HUES64 (cell line): ENCODE results near the gene RSPH6A.
"Not testable (repeated sequence)": the region's sequence is repeated elsewhere in the genome, so short reads cannot be mapped to it uniquely, and the experiment has no call there.

Source experiments
- H3K27ac ChIP-seq: 2 replicates; pipeline ENCODE4 v1.7.0; 2013; ENCODE audit warnings: low read depth, low read length, inconsistent platforms
- H3K27me3 ChIP-seq: 2 replicates; pipeline ENCODE4 v1.6.1; 2013; ENCODE audit warnings: mild to moderate bottlenecking, low read length; ENCODE audit not compliant: insufficient read depth
- H3K36me3 ChIP-seq: 2 replicates; pipeline ENCODE4 v1.6.1; 2013; ENCODE audit warnings: mild to moderate bottlenecking, low read length; ENCODE audit not compliant: insufficient read depth
- H3K4me1 ChIP-seq: 2 replicates; pipeline ENCODE4 v1.6.1; 2013; ENCODE audit warnings: mild to moderate bottlenecking, low read length, moderate library complexity; ENCODE audit not compliant: insufficient read depth
- H3K4me3 ChIP-seq: 2 replicates; pipeline ENCODE4 v1.5.1; 2013; ENCODE audit warnings: mild to moderate bottlenecking, low read length, moderate library complexity
- H3K9ac ChIP-seq: 2 replicates; pipeline ENCODE4 v1.6.1; 2013; ENCODE audit warnings: mild to moderate bottlenecking, low read depth, low read length
- H3K9me3 ChIP-seq: 2 replicates; pipeline ENCODE4 v1.6.1; 2013; ENCODE audit warnings: low read depth, low read length; ENCODE audit not compliant: insufficient read depth
- WGBS: fragments of 150-250, 120-280 bp; methylation state at CpG from one replicate; pipeline ENCODE4 v1.1.7; 2013; ENCODE audit warnings: missing lambda C conversion rate; 5-methylcytosine and 5-hydroxymethylcytosine counted together

Gene RSPH6A

DNA sequence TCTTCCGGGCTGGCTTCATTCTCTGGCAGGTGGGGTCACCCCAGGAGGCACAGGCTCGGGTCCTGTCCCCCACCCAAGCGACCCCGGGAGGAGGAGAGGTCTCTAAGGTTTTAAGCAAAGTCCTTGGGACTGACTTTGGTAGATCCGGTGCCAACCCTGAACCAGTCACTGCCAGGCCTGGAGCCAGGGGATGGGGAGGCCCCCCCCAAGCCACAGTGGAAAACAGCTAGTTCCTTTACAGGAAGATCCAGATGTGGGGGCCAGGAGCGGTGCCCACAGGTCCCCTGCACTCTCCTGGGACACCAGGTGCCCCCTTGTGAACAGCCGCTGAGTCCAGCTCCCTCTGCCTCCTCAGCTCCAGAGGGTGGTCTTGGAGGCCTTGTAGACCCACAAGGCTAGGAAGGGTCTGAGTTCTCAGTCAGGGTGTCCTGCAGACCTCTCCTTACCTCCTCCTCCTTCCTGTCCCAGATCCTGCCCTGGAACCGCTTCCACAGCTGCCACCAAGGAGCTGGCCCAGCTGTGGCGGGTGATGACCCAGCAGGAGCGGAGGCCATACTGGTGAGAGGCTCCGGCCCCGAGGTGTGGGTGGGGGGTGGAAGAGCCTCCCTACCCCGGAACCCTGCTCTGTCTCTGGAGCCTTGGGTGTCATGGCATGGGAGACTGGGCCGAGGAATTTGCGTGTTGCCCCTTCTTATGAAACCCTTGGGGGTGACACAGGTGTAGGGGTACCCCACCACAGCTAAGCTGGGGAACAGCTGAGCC lies 52.1 kb downstream of the RSPH6A start:
- 92% methylated on average over 15 of the region's 15 CpGs for WGBS
- Histone ChIP-seq H3K4me3 (no peak overlapping the region), H3K9ac (no peak overlapping the region), H3K27me3 (no peaks in the 10 kb centered on the region; the same call in 1 of the 2 replicates), H3K9me3 (no peaks in the 10 kb centered on the region), H3K4me1 (peaks cover 26% of the 10 kb centered on the region), H3K36me3 (no peaks in the 10 kb centered on the region), H3K27ac (no peak overlapping the region)

- Histone ChIP-seq H3K36me3 (no peaks in the 10 kb centered on the region), H3K4me3 (no peak overlapping the region), H3K4me1 (peaks cover 21% of the 10 kb centered on the region), H3K27ac (no peak overlapping the region), H3K27me3 (no peaks in the 10 kb centered on the region; the same call in 1 of the 2 replicates), H3K9me3 (no peaks in the 10 kb centered on the region), H3K9ac (no peak overlapping the region)
- 71% methylated on average over 17 of the region's 17 CpGs for WGBS
Measured at GRCh38 chr19:45761714-45762113, 53.4 kb downstream of the RSPH6A start.

- Histone ChIP-seq H3K4me1 (peaks cover 3% of the 10 kb centered on the region; the same call in 1 of the 2 replicates), H3K27me3 (no peaks in the 10 kb centered on the region; the same call in 1 of the 2 replicates), H3K36me3 (no peaks in the 10 kb centered on the region), H3K4me3 (no peak overlapping the region), H3K9ac (no peak overlapping the region), H3K27ac (no peak overlapping the region), H3K9me3 (no peaks in the 10 kb centered on the region)
- WGBS, result 92% methylated on average over 9 of the region's 9 CpGs
Measured at GRCh38 chr19:45758921-45759320, 56.2 kb downstream of the RSPH6A start.

- H3K9ac ChIP-seq, result no peak overlapping the region
- no peaks in the 10 kb centered on the region for H3K36me3 ChIP-seq
- no peak overlapping the region for H3K4me3 ChIP-seq
- no peaks in the 10 kb centered on the region for H3K9me3 ChIP-seq
- WGBS, result 90% methylated on average over 9 of the region's 9 CpGs
- no peaks in the 10 kb centered on the region for H3K27me3 ChIP-seq
- H3K27ac ChIP-seq, result no peak overlapping the region
- H3K4me1 ChIP-seq, result no peaks in the 10 kb centered on the region; the same call in 1 of the 2 replicates
Measured at GRCh38 chr19:45757695-45758094, 57.4 kb downstream of the RSPH6A start.

DNA sequence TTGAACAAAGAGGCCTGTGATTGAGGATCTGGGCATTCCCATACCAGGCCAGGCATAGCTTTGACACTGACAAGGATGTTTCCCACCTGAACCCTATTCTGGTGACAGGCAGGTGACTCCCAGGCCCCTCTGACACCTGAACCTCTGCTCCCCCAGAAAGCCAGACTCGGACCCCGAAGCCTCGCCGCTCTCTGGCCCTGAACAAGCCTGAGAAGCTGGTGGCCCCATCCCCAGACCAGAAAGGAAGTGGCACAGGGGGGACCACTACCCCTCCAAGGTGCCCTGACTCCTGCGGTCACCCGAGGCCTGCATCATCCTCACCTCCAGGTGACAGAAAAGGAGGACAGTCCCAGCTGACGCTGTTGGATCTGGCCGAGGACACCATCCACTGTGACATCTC lies 60.8 kb downstream of the RSPH6A start:
- Histone ChIP-seq H3K9me3 (no peaks in the 10 kb centered on the region), H3K9ac (no peak overlapping the region), H3K27me3 (no peaks in the 10 kb centered on the region), H3K27ac (no peak overlapping the region), H3K4me1 (no peaks in the 10 kb centered on the region; the same call in 1 of the 2 replicates), H3K36me3 (no peaks in the 10 kb centered on the region), H3K4me3 (no peak overlapping the region)
- WGBS, result 94% methylated on average over 8 of the region's 8 CpGs

DNA sequence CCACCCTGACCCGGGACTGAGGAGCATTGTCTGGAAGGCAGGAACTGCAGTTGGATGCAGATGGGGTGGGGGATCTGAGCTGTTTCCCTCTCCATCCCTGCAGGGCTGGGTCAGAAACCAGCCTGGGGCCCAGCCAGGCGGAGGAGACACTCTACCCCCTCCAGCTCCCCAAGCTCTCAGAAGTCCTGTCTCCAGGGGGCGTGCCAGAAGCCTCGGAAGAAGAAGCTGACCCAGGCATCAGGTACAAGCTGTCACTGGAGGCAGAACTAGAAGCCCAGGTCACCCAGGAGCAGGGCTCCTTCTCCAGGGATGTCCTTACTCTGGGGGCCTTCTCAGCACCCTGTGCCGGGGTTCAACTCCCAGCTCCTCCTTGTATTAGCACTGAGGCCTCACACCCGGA lies 61.6 kb downstream of the RSPH6A start:
- Histone ChIP-seq H3K27me3 (no peaks in the 10 kb centered on the region), H3K4me1 (no peaks in the 10 kb centered on the region; the same call in 1 of the 2 replicates), H3K36me3 (no peaks in the 10 kb centered on the region), H3K27ac (no peak overlapping the region), H3K9me3 (no peaks in the 10 kb centered on the region), H3K9ac (no peak overlapping the region), H3K4me3 (no peak overlapping the region)
- WGBS, result 55% methylated on average over 6 of the region's 6 CpGs

DNA sequence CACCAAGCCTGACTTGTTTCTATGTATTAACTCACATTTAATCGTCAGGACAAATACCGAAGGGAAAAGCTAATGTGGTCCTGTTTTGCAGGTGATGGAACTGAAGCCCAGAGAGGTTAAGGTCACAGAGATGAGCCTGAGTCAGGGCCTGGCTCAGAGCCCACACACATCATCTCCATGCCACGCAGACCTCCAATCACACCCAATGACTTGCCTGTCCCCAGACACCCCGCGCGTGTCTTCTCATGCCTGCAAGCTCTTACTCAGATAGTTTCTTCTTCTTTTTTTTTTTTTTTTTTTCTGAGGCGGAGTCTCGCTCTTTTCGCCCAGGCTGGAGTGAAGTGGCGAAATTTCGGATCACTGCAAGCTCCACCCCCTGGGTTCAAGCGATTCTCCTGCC lies 62.5 kb downstream of the RSPH6A start:
- H3K27me3 ChIP-seq, result no peaks in the 10 kb centered on the region

DNA sequence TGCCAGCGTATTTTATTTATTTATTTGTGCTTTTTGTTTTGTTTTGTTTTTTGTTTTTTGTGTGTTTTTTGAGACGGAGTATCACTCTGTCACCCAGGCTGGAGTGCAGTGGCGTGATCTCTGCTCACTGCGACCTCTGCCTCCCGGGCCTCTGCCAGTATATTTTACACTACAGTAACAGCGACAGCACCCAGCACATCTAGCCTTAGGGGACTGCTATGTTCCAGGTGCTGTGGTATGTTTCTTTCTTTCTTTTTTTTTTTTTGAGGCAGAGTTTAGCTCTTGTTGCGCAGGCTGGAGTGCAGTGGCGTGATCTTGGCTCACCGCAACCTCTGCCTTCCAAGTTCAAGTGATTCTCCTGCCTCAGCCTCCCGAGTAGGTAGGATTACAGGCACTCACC lies 63.6 kb downstream of the RSPH6A start:
- not testable (repeated sequence) for H3K27me3 ChIP-seq, H3K4me3 ChIP-seq
- 95% methylated on average over 9 of the region's 10 CpGs for WGBS

More for the DNA sequence above, 62.5 kb downstream of the RSPH6A start:
- Histone ChIP-seq H3K4me1 (no peaks in the 10 kb centered on the region; the same call in 1 of the 2 replicates), H3K9me3 (no peaks in the 10 kb centered on the region), H3K4me3 (no peak overlapping the region), H3K36me3 (no peaks in the 10 kb centered on the region), H3K9ac (no peak overlapping the region), H3K27ac (no peak overlapping the region)
- WGBS, result 95% methylated on average over 12 of the region's 12 CpGs

DNA sequence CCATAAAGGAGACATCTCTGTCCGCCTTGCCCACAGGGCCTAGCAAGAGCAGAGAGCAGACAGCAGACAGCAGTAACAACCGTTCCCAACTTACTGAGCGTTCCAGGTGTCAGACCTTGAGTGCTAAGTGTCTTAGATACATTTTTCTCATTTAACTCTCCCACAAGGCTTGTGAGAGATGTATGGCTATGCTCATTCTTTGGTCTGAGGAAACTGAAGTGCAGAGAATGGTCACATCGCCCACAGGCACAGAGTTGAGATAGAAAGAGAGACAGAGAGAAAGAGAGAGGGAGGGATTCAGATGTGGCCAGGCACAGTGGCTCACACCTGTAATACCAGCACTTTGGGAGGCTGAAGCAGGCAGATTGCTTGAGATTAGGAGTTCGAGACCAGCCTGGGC lies 67.6 kb downstream of the RSPH6A start:
- Histone ChIP-seq H3K4me1 (no peaks in the 10 kb centered on the region), H3K36me3 (no peaks in the 10 kb centered on the region), H3K4me3 (no peak overlapping the region), H3K9me3 (no peaks in the 10 kb centered on the region), H3K27ac (no peak overlapping the region), H3K27me3 (no peaks in the 10 kb centered on the region), H3K9ac (no peak overlapping the region)
- 93% methylated on average over 5 of the region's 5 CpGs for WGBS

More for the DNA sequence above, 63.6 kb downstream of the RSPH6A start:
- not testable (repeated sequence) for H3K9ac ChIP-seq, H3K4me1 ChIP-seq, H3K9me3 ChIP-seq, H3K27ac ChIP-seq, H3K36me3 ChIP-seq

DNA sequence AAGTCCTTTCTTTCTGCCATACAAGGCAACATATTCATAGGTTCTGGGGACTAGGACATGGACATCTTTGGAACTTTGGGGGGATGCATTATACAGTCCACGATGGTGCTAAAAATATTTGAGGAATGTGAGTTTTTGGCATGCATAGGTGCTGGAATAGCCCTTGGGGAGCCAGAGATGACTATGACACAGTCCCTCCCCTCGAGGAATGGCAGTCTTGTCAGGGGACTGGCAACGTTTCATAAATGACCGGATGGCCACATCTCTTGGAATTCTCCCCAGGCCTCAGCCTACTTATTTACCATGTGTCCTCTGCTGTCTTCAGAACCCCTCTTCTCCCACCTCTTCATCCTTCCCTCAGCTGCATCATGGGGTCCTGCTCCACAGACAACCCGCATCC lies 68.2 kb downstream of the RSPH6A start:
- H3K9ac ChIP-seq, result no peak overlapping the region
- H3K27ac ChIP-seq, result no peak overlapping the region
- no peaks in the 10 kb centered on the region for H3K4me1 ChIP-seq
- WGBS, result 88% methylated on average over 5 of the region's 5 CpGs
- no peaks in the 10 kb centered on the region for H3K9me3 ChIP-seq
- H3K27me3 ChIP-seq, result no peaks in the 10 kb centered on the region
- no peak overlapping the region for H3K4me3 ChIP-seq
- H3K36me3 ChIP-seq, result no peaks in the 10 kb centered on the region
